Tibial nerve (tissue), 4 donors: ENCODE measurements around the gene CTRB1.

Experiments used
- EP300 ChIP-seq, 2 donors: sonication (generic); formaldehyde crosslinking; IDR thresholded peaks; one replicate each; pipeline ENCODE4 v1.6.1; 2017; ENCODE audit warnings: antibody characterized with exemption in 2 of 2, mild to moderate bottlenecking in 1 of 2
- POLR2A ChIP-seq, 2 donors: fragments of 450-650 bp; IDR thresholded peaks; one replicate each; pipeline ENCODE4 v1.6.1; 2017; ENCODE audit warnings: antibody characterized with exemption in 2 of 2, mild to moderate bottlenecking in 2 of 2, moderate library complexity in 2 of 2
- TF ChIP-seq, protein P1 (sequence below), 5 experiments: fragments of 200-600 bp in 3 of 5; fragments of 450-650 bp in 2 of 5; sonication (generic) in 3 of 5; IDR thresholded peaks; one replicate each; pipeline ENCODE4 v1.5.1; 2016 to 2019; ENCODE audit warnings: antibody characterized with exemption in 5 of 5, mild to moderate bottlenecking in 3 of 5, moderate library complexity in 2 of 5

DNA sequence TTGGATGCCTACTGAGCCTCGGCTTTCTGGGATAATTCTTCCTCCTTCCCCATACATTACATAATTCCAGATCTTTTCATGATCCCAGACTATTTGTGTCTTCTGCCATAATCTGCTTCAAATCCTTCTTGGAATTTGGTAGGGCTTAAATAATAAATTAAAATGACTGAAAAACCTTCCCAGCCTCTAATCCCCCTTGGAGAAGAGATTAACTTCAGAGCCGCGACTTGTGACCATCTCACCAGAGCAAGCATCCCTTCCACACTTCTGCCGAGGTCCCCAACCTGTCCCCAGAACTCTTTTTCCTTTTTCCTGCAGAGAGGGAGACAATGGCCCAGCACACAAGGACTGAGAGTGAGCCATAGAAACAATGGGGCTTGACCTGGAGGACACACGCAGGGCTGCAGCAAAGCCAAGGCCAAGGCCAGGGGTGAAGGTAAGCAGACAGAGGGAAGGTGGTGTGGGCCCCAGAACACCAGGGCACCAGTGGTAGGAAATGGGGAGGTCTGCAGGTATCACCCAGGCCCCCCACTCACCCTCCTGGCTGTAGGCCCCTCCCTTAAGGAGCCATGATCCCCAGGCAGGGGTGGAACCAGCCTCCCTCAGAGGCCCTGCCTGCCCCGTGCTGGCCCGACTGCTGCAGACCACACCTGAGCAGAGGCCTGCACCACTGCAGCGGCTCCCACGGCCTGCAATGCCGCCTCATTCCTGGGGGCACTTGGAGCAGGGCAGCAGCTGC lies 42.2 kb downstream of the CTRB1 start:
- TF ChIP-seq, protein P1, sequence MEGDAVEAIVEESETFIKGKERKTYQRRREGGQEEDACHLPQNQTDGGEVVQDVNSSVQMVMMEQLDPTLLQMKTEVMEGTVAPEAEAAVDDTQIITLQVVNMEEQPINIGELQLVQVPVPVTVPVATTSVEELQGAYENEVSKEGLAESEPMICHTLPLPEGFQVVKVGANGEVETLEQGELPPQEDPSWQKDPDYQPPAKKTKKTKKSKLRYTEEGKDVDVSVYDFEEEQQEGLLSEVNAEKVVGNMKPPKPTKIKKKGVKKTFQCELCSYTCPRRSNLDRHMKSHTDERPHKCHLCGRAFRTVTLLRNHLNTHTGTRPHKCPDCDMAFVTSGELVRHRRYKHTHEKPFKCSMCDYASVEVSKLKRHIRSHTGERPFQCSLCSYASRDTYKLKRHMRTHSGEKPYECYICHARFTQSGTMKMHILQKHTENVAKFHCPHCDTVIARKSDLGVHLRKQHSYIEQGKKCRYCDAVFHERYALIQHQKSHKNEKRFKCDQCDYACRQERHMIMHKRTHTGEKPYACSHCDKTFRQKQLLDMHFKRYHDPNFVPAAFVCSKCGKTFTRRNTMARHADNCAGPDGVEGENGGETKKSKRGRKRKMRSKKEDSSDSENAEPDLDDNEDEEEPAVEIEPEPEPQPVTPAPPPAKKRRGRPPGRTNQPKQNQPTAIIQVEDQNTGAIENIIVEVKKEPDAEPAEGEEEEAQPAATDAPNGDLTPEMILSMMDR (IDR thresholded peaks at IDR 0.05), result no peak
- no peak for TF ChIP-seq POLR2A (IDR thresholded peaks at IDR 0.05)
- TF ChIP-seq EP300 (IDR thresholded peaks at IDR 0.05), result no peak
